Measurements from ENCODE around the gene HTD2.

HTD2 gene

GRCh38 chr3:58305882-58306711 is at the start of gene HTD2, which contains the start of gene RPP14:
TSS of gene HTD2 (plus strand) at chr3:58306520. CDS start at chr3:58317614, 11,094 bp downstream.
TSS of gene RPP14 (plus strand) at chr3:58306245. CDS start at chr3:58310330, 4,085 bp downstream.
- peak within 1 kb of the TSS; percentile 77 for H3K4me3 ChIP-seq (ENCODE audit: severe bottlenecking)
- TF ChIP-seq, protein P1, sequence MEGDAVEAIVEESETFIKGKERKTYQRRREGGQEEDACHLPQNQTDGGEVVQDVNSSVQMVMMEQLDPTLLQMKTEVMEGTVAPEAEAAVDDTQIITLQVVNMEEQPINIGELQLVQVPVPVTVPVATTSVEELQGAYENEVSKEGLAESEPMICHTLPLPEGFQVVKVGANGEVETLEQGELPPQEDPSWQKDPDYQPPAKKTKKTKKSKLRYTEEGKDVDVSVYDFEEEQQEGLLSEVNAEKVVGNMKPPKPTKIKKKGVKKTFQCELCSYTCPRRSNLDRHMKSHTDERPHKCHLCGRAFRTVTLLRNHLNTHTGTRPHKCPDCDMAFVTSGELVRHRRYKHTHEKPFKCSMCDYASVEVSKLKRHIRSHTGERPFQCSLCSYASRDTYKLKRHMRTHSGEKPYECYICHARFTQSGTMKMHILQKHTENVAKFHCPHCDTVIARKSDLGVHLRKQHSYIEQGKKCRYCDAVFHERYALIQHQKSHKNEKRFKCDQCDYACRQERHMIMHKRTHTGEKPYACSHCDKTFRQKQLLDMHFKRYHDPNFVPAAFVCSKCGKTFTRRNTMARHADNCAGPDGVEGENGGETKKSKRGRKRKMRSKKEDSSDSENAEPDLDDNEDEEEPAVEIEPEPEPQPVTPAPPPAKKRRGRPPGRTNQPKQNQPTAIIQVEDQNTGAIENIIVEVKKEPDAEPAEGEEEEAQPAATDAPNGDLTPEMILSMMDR (IDR thresholded peaks at IDR 0.05; ENCODE audit: poor library complexity, severe bottlenecking), result peak; percentile 98
- ATAC-seq (ENCODE audit: low read depth), result peak; percentile 89
- peaks cover 31% of the 10 kb centered on the region for H3K36me3 ChIP-seq (ENCODE audit: low read depth)
- DNase-seq (ENCODE audit: low spot score), result peak; percentile 95
- no peaks in the 10 kb centered on the region for H3K27me3 ChIP-seq (ENCODE audit: insufficient read depth, poor library complexity, severe bottlenecking)
- no peaks in the 10 kb centered on the region for H3K9me3 ChIP-seq (ENCODE audit: severe bottlenecking)
- H3K4me1 ChIP-seq (ENCODE audit: insufficient read depth, poor library complexity, severe bottlenecking), result peaks cover 3% of the 10 kb centered on the region
- H3K27ac ChIP-seq (ENCODE audit: poor library complexity, severe bottlenecking), result peak within 1 kb of the TSS; percentile 74

DNA sequence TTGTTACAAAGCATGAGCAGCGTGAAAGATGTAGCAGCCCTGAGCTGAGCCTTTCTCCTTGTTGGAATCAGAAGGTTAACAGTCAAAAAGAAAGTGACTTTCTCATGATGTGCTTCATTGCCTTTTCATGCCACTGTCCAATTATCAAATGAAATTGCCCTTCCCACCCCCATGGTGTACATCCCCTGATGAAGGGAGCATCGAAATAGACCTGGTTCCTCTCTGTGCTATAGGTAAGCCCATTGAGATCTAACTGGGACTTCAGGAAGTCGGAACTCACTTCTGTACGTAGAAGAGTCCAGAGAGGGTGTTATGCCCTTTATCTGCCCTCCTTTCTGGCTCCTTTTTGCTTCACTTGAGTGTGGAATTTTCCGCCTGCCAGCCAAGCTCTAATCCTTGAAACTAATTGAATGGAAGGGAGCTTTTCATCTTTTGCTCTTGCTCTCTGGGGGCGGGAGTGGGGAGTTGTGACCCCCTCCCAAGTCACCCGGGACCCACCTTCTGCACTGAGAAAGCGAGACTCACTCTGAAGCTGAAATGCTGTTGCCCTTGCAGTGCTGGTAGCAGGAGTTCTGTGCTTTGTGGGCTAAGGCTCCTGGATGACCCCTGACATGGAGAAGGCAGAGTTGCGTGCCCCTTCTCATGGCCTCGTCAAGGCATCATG is 47.8 kb upstream of the HTD2 start:
- TF ChIP-seq, protein P1 (IDR thresholded peaks at IDR 0.05; ENCODE audit: poor library complexity, severe bottlenecking), result no peak
- H3K27ac ChIP-seq (ENCODE audit: poor library complexity, severe bottlenecking), result no peak overlapping the region
- H3K4me3 ChIP-seq (ENCODE audit: severe bottlenecking), result no peak overlapping the region
- no peaks in the 10 kb centered on the region for H3K36me3 ChIP-seq (ENCODE audit: low read depth)
- no peaks in the 10 kb centered on the region for H3K4me1 ChIP-seq (ENCODE audit: insufficient read depth, poor library complexity, severe bottlenecking)
- no peaks in the 10 kb centered on the region for H3K9me3 ChIP-seq (ENCODE audit: severe bottlenecking)
- no peak for ATAC-seq (ENCODE audit: low read depth)
- DNase-seq (ENCODE audit: low spot score), result no peak
- no peaks in the 10 kb centered on the region for H3K27me3 ChIP-seq (ENCODE audit: insufficient read depth, poor library complexity, severe bottlenecking)

GRCh38 chr3:58260261-58260731 is 46.0 kb upstream of the HTD2 start:
- H3K27me3 ChIP-seq (ENCODE audit: insufficient read depth, poor library complexity, severe bottlenecking), result no peaks in the 10 kb centered on the region
- DNase-seq (ENCODE audit: low spot score), result no peak
- no peaks in the 10 kb centered on the region for H3K36me3 ChIP-seq (ENCODE audit: low read depth)
- no peaks in the 10 kb centered on the region for H3K4me1 ChIP-seq (ENCODE audit: insufficient read depth, poor library complexity, severe bottlenecking)
- no peak for ATAC-seq (ENCODE audit: low read depth)
- no peak overlapping the region for H3K4me3 ChIP-seq (ENCODE audit: severe bottlenecking)
- no peaks in the 10 kb centered on the region for H3K9me3 ChIP-seq (ENCODE audit: severe bottlenecking)
- no peak overlapping the region for H3K27ac ChIP-seq (ENCODE audit: poor library complexity, severe bottlenecking)
- TF ChIP-seq, protein P1 (IDR thresholded peaks at IDR 0.05; ENCODE audit: poor library complexity, severe bottlenecking), result no peak

DNA sequence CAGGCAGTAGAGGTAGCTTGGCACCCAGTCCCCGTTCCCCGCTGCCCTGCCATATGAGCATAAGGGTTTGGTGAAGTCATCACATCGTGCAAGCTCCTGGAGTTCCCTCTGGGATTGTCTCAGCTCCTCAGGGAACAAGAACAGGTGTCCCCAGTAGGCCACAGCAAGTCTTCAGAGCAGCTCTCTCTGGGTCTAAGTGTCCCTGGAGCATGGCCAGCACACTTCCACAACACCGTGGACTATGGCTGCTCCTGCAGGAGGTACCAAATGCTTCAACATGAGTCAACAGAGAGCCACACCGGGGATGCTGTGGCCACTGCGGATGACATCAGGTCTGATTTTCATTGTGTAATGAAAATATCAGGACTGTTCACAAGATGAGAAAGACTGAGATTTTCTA is 45.6 kb upstream of the HTD2 start:
- Histone ChIP-seq H3K9me3 (ENCODE audit: severe bottlenecking) (no peaks in the 10 kb centered on the region), H3K27me3 (ENCODE audit: insufficient read depth, poor library complexity, severe bottlenecking) (no peaks in the 10 kb centered on the region), H3K27ac (ENCODE audit: poor library complexity, severe bottlenecking) (no peak overlapping the region), H3K4me1 (ENCODE audit: insufficient read depth, poor library complexity, severe bottlenecking) (no peaks in the 10 kb centered on the region), H3K4me3 (ENCODE audit: severe bottlenecking) (no peak overlapping the region), H3K36me3 (ENCODE audit: low read depth) (no peaks in the 10 kb centered on the region)
- ATAC-seq (ENCODE audit: low read depth) (no peak), DNase-seq (ENCODE audit: low spot score) (no peak)
- TF ChIP-seq, protein P1 (IDR thresholded peaks at IDR 0.05; ENCODE audit: poor library complexity, severe bottlenecking), result no peak
